Activated T-helper 2 cell treated with anti-CD3 and anti-CD28 coated beads, Interferon-gamma antibody, Interleukin-2, Interleukin-4, amounts not matched to agents 10 μg/mL and 5 μg/mL and 100 μg/mL, durations not matched to agents 14 hours and 24 hours and 36 hours (primary cell): ENCODE data around the gene CIDEC. TPM values are rescaled to one million over a fixed set of nuclear protein-coding genes. Genes with fewer than 3 reads are reported as not detected.
A peak's percentile ranks its signal among the peaks of the same experiment; 100 is the strongest.

Source experiments
- DNase-seq: peaks from one replicate; pipeline ENCODE4 v3.0.0; 2021; ENCODE audit warnings: low spot score
- H3K27ac Mint-ChIP-seq: one replicate; pipeline ENCODE4 v1.8.0; 2021; ENCODE audit warnings: mixed read lengths
- H3K27me3 Mint-ChIP-seq: one replicate; pipeline ENCODE4 v1.8.0; 2021; ENCODE audit warnings: low read depth, mixed read lengths
- H3K36me3 Mint-ChIP-seq: one replicate; pipeline ENCODE4 v1.8.0; 2021; ENCODE audit warnings: low read depth, mixed read lengths
- H3K4me1 Mint-ChIP-seq: one replicate; pipeline ENCODE4 v1.8.0; 2021; ENCODE audit warnings: low read depth, mixed read lengths
- H3K4me3 Mint-ChIP-seq: one replicate; pipeline ENCODE4 v1.8.0; 2021; ENCODE audit warnings: low read depth, mild to moderate bottlenecking, moderate library complexity, mixed read lengths
- H3K9me3 Mint-ChIP-seq: one replicate; pipeline ENCODE4 v1.8.0; 2021; ENCODE audit warnings: mixed read lengths
- intact Hi-C: fragments of 100-400 bp; cut with micrococcal nuclease; formaldehyde crosslinking; loops from one replicate; pipeline ENCODE4 v1.15.1; 2023
- total RNA-seq: library from RNA; stranded (reverse); gene quantifications from 2 replicates; pipeline ENCODE4 v1.2.3, GENCODE V29; 2022

The CIDEC gene, protein sequence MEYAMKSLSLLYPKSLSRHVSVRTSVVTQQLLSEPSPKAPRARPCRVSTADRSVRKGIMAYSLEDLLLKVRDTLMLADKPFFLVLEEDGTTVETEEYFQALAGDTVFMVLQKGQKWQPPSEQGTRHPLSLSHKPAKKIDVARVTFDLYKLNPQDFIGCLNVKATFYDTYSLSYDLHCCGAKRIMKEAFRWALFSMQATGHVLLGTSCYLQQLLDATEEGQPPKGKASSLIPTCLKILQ
- not detected in 2 replicates for total RNA-seq

DNA sequence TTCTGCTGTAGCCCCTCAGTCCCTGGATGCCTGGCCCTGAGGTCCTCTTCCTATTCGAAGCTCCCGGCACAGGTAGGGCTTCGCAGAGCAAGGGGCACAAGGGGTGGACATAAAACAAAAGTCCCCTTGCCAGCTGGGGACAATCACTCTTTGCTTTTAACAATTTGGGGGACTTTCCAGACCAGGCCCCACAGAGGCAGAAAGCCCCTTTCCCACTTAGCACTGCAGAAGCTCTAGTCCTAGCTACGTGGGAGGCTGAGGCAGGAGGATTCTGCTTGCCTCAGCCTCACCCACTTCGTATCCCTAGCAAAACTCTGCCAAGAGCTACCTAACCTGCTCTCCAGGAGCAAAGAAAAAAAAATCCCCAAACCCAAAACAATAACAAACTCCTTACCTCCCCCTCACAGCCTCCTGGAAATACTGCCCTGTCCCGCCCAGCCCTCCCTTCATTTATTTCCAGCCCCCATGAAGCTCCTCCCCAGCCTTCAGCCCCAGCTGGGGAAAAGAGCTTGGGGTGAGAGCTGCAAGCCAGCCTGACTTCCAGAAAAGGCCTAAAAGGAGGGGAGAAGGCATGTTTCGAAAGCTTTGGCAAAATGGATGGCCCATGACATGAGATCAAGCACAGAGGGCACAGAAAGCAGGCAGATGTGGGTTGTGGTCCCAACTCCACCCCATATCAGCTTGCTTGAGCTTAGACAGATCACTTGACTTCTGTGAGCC is at the start of gene CIDEC:
TSS of gene CIDEC (minus strand) at position 424 of the 720 bp plus-strand sequence. CDS start 1,767 bp downstream, outside the sequence.
- Mint-ChIP-seq H3K27me3 (peaks cover 5% of the 10 kb centered on the region), H3K4me3 (no peak within 1 kb of the TSS), H3K9me3 (no peaks in the 10 kb centered on the region), H3K4me1 (peaks cover 1% of the 10 kb centered on the region), H3K36me3 (no peaks in the 10 kb centered on the region), H3K27ac (no peak within 1 kb of the TSS)
- no peak for DNase-seq
- intact Hi-C loops = no loop called here

DNA sequence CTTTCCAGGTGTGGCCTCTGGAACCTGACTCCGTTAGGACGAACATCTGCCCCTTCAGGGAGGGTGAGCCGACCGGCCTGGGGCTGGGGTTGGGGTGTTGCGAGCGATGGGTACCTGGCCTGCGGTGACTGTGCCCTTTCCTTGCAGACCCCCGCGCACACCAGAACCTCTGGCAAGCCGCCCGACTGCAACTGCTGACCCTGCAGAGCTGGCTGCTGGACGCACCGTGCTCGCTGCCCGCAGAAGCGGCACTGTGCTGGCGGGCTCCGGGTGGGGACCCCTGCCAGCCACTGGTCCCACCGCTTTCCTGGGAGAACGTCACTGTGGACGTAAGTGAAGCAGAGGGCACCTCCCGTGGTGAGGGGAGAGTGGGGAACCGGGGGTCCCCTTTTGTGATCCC is 48.1 kb upstream of the CIDEC start:
- Mint-ChIP-seq H3K9me3 (no peaks in the 10 kb centered on the region), H3K27me3 (peaks cover 14% of the 10 kb centered on the region), H3K27ac (no peak overlapping the region), H3K4me3 (no peak overlapping the region), H3K36me3 (no peaks in the 10 kb centered on the region), H3K4me1 (peaks cover 10% of the 10 kb centered on the region)
- intact Hi-C loops = no loop called here
- no peak for DNase-seq

DNA sequence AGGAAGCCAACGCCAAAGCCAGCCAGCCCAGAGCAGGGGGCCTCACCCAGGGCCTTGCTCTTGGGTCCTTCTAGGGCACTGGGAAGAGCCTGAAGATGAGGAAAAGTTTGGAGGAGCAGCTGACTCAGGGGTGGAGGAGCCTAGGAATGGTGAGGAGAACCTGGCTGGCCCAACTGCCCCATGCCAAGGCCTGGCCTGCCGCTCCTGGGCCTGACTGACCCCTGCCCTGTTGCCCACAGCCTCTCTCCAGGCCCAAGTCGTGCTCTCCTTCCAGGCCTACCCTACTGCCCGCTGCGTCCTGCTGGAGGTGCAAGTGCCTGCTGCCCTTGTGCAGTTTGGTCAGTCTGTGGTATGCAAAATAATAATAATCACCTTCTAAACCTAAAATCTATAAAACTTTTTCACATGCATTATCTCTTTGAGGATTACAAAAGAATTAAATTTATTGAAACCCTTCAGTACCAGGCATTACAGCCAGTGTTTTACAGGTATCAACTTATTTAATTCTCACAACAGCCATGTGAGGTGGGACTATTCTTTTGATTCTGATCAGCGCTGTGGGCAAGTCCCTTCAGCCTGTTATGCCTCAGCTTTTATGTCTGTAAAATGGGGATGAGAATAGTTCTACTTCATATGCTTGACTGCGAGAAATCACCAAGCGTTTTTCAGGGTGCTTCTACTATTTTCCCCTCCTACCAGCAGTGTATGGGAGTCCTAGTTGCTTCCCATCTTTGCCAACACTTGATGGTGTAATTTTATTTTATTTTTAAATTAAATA is 38.4 kb upstream of the CIDEC start:
- no peak for DNase-seq
- Mint-ChIP-seq H3K27me3 (peaks cover 14% of the 10 kb centered on the region), H3K9me3 (no peaks in the 10 kb centered on the region), H3K36me3 (no peaks in the 10 kb centered on the region), H3K27ac (no peak overlapping the region), H3K4me3 (no peak overlapping the region), H3K4me1 (peaks cover 6% of the 10 kb centered on the region)
- intact Hi-C loops = no loop called here

DNA sequence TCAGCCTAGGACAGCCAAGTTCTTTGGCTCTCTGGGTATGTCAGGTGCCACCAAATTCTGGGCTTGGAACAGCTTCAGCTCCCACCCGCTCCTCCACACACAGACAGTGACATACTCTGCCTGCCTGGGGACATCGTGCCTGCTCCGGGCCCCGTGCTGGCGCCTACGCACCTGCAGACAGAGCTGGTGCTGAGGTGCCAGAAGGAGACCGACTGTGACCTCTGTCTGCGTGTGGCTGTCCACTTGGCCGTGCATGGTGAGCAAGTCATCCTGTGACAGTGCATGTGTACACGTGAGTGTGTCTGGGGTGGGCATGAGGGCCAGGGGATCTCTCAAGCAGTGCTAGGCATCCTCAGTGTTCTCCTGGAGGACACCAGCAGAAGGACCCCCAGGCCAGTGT is 37.8 kb upstream of the CIDEC start:
- Mint-ChIP-seq H3K27me3 (peaks cover 12% of the 10 kb centered on the region), H3K36me3 (no peaks in the 10 kb centered on the region), H3K4me3 (no peak overlapping the region), H3K4me1 (peaks cover 6% of the 10 kb centered on the region), H3K27ac (no peak overlapping the region), H3K9me3 (no peaks in the 10 kb centered on the region)
- intact Hi-C loops = loop anchor here (2.0 kb wide), 1 partner anchor 15 kb away; the partner anchor contains the start of gene CRELD1
- DNase-seq = no peak

DNA sequence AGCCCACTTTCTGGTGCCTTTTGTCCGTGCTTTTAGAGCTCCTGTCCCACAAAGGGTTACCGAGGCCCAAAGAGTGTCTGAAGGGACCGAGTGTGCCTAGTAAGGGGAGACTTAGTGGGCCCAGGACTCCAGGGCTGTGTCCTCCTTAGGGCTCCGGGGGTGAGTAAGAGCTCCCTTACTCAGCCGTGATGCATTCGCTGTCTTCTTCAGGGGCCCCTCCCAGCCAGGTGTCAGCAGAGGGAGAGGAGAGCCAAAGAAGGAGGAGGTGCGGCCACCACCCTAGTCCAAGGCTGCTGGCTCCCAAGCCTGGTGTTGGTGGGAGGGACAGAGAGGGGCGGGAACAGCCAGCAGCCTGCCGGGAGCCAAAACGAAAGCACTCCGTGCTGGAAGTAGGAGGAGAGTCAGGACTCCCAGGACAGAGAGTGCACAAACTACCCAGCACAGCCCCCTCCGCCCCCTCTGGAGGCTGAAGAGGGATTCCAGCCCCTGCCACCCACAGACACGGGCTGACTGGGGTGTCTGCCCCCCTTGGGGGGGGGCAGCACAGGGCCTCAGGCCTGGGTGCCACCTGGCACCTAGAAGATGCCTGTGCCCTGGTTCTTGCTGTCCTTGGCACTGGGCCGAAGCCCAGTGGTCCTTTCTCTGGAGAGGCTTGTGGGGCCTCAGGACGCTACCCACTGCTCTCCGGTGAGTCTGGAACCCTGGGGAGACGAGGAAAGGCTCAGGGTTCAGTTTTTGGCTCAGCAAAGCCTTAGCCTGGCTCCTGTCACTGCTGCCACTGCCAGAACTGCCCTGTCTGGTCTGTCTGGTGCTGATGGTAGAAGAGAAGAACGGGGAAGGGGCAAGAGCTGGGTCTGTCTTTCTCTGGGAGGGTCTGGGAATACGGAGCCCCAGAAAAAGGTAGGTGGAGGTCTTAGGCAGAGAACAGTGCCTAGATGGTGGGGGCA is 37.0 kb upstream of the CIDEC start, which contains the start of gene IL17RC:
TSS of gene IL17RC (plus strand) at position 365 of the 947 bp plus-strand sequence. CDS start at position 583, 218 bp downstream.
- Mint-ChIP-seq H3K27me3 (peaks cover 10% of the 10 kb centered on the region), H3K4me3 (peak within 1 kb of the TSS; percentile 68), H3K4me1 (peaks cover 12% of the 10 kb centered on the region), H3K9me3 (peaks cover 3% of the 10 kb centered on the region), H3K36me3 (no peaks in the 10 kb centered on the region), H3K27ac (no peak within 1 kb of the TSS)
- DNase-seq = no peak
- intact Hi-C loops = loop anchor here (2.0 kb wide), 1 partner anchor 16 kb away; the partner anchor contains the start of gene CRELD1

DNA sequence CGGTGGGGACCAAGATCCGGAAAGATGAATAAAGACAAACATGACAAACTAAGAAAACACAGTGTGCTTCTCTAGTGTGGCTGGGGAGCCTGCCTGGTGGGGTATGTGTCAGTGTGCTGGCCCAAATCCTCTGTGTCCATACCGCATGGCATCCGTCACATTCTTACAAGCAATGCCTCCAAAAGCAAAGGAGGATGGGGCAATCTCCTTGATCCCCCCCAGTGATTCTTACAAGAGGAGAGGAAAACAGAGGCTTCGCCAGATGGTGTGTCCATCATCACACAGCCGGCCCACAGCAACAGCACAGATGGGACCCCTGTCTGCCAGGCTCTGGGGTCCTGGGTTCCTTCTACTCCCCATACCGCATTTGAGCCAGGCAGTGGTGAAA is 36.3 kb upstream of the CIDEC start:
- Mint-ChIP-seq H3K4me1 (peaks cover 12% of the 10 kb centered on the region), H3K27me3 (peaks cover 10% of the 10 kb centered on the region), H3K27ac (no peak overlapping the region), H3K4me3 (peak overlapping the region; percentile 68), H3K9me3 (peaks cover 3% of the 10 kb centered on the region), H3K36me3 (no peaks in the 10 kb centered on the region)
- DNase-seq = no peak
- intact Hi-C loops = loop anchor here (2.0 kb wide), 1 partner anchor 16 kb away; the partner anchor contains the start of gene CRELD1

DNA sequence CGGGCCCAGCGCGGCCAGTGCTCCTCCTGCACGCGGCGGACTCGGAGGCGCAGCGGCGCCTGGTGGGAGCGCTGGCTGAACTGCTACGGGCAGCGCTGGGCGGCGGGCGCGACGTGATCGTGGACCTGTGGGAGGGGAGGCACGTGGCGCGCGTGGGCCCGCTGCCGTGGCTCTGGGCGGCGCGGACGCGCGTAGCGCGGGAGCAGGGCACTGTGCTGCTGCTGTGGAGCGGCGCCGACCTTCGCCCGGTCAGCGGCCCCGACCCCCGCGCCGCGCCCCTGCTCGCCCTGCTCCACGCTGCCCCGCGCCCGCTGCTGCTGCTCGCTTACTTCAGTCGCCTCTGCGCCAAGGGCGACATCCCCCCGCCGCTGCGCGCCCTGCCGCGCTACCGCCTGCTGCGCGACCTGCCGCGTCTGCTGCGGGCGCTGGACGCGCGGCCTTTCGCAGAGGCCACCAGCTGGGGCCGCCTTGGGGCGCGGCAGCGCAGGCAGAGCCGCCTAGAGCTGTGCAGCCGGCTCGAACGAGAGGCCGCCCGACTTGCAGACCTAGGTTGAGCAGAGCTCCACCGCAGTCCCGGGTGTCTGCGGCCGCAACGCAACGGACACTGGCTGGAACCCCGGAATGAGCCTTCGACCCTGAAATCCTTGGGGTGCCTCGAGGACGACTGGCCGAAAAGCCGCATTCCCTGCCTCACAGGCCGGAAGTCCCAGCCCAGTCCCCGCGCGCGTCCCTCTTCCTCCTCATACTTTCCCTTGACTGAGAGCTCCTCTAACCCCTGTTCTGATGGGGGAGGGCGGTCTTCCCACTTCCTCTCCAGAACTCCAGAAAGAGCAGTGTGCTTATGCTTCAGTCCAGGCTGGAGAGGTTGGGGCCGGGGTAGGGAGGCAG is 35.4 kb upstream of the CIDEC start:
- DNase-seq = no peak
- Mint-ChIP-seq H3K36me3 (no peaks in the 10 kb centered on the region), H3K4me3 (peak overlapping the region; percentile 68), H3K27me3 (peaks cover 13% of the 10 kb centered on the region), H3K4me1 (peaks cover 12% of the 10 kb centered on the region), H3K27ac (no peak overlapping the region), H3K9me3 (peaks cover 3% of the 10 kb centered on the region)
- intact Hi-C loops = loop anchor here (2.0 kb wide), 2 partner anchors 17 to 25 kb away; partner anchors contain the start of genes CRELD1 and JAGN1

DNA sequence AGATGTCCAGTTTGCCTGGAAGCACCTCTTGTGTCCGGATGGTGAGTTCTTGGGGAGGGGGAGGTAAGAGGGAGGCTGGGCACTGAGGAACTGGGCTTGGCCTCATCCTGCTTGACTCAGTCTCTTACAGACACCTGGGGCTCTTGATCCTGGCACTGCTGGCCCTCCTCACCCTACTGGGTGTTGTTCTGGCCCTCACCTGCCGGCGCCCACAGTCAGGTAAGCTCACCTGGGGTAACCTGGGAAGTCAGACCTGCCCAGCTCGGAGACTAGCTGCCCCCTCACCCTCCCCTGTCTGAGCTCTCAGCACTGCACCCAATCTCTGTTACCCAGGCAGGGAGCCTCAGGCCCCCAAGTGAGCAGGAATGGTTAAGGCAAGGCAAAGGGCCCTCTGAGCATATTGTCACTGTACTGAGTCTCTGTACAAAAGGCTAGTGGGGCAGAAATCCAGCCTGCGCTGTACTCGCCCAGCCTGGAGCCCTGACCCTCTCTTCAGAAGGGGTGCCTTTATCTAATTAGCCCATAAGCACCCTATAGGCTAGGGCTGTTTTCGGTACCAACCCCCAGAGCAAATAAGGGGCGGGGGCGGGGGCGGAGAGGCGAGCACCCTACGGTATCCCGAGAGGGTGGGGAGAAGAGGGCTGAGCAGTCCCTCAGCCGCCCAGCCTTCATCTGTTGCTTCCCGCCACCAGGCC is 34.7 kb upstream of the CIDEC start:
- H3K36me3 Mint-ChIP-seq = no peaks in the 10 kb centered on the region
- no peak overlapping the region for H3K27ac Mint-ChIP-seq
- peaks cover 15% of the 10 kb centered on the region for H3K27me3 Mint-ChIP-seq
- peaks cover 13% of the 10 kb centered on the region for H3K4me1 Mint-ChIP-seq
- H3K9me3 Mint-ChIP-seq = peaks cover 3% of the 10 kb centered on the region
- no peak for DNase-seq
- peak overlapping the region; percentile 39 for H3K4me3 Mint-ChIP-seq
- intact Hi-C loops = loop anchor here (2.0 kb wide), 1 partner anchor 24 kb away; the partner anchor contains the start of gene JAGN1

DNA sequence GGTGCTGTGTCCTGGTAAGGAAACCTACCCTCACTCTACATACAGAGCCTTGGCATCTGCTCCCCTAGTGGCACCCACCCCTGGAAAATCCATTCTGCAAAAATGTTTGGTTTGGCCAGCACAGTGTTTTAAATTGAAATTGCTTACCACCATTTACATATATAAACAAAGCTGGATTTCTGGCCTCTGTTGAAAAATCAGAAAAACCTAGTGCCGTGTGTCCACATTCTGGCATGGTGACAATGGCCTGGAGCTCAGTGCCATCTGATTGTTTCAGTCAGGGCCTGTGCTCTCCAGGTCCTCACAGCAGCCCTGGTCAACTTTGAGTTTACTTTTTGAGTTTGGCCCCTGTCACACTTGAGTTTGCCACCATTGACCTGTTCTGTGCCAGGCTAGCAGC is 34.0 kb upstream of the CIDEC start:
- Mint-ChIP-seq H3K36me3 (no peaks in the 10 kb centered on the region), H3K27ac (no peak overlapping the region), H3K27me3 (peaks cover 20% of the 10 kb centered on the region), H3K9me3 (peaks cover 3% of the 10 kb centered on the region), H3K4me1 (peaks cover 19% of the 10 kb centered on the region), H3K4me3 (no peak overlapping the region)
- DNase-seq = no peak
- intact Hi-C loops = loop anchor here (2.0 kb wide), 1 partner anchor 23 kb away; the partner anchor contains the start of gene JAGN1

DNA sequence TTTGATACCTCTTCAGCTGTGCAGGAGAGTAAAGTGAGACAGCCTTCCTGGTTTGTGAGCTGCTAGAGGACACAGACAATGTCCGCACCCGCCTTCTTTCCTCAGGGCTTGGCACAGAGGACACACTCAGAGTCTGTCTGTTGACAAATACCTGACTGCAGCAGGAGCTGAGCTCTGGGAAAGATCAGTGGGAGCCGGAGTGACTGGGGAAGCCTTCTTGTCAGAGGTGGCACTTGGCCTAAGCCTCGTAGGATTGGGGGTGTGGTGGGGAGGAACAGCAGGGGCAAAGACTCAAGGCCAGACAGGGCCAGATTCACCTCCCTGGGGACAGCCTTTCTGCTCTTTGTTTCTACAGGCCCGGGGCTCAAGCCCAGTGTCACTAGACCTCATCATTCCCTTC is 33.5 kb upstream of the CIDEC start:
- no peak overlapping the region for H3K4me3 Mint-ChIP-seq
- H3K27me3 Mint-ChIP-seq = peaks cover 20% of the 10 kb centered on the region
- no peaks in the 10 kb centered on the region for H3K36me3 Mint-ChIP-seq
- peaks cover 19% of the 10 kb centered on the region for H3K4me1 Mint-ChIP-seq
- peaks cover 3% of the 10 kb centered on the region for H3K9me3 Mint-ChIP-seq
- no peak overlapping the region for H3K27ac Mint-ChIP-seq
- intact Hi-C loops = no loop called here
- no peak for DNase-seq
